CD4-positive, alpha-beta T cell (primary cell): ENCODE data around the gene LMTK3. TPM values are rescaled to one million over a fixed set of nuclear protein-coding genes. Genes with fewer than 3 reads are reported as not detected.

Experiments used
- ATAC-seq: fragments of 200-7000 bp; cut with Tn5 transposase; one replicate; pipeline ENCODE4 v1.10.0; 2022; ENCODE audit warnings: mild to moderate bottlenecking; ENCODE audit not compliant: poor library complexity
- CTCF ChIA-PET: fragments of 350-600 bp; sonication (Branson Sonifier 250); formaldehyde crosslinking; loops from one replicate; lab custom pipeline; 2021; ENCODE audit warnings: antibody characterized with exemption, inconsistent platforms; lab: Charles Lee
- POLR2A ChIA-PET: fragments of 350-600 bp; sonication (Branson Sonifier 250); formaldehyde crosslinking; loops from one replicate; lab custom pipeline; 2021; ENCODE audit warnings: antibody characterized with exemption, inconsistent platforms; lab: Charles Lee
- DNase-seq, 14 experiments: peaks; one replicate each; pipeline ENCODE4 v3.0.0-alpha.2; 2013 to 2020; ENCODE audit warnings: mixed read lengths in 2 of 14
- H3K27ac ChIP-seq, 2 donors: one replicate each; pipeline versions ENCODE4 v1.5.1 to v1.7.0; 2013; ENCODE audit warnings: low read length in 2 of 2, low read depth in 1 of 2, mild to moderate bottlenecking in 1 of 2
- H3K27me3 ChIP-seq, 2 experiments: 1 replicate in 1 of 2; 2 replicates in 1 of 2; pipeline versions ENCODE4 v1.6.1 to v1.7.0; 2013; ENCODE audit warnings: low read length in 2 of 2, control low read depth in 1 of 2, mild to moderate bottlenecking in 1 of 2, moderate library complexity in 1 of 2; ENCODE audit not compliant: insufficient read depth in 2 of 2, control insufficient read depth in 1 of 2
- H3K36me3 ChIP-seq: one replicate; pipeline ENCODE4 v1.6.1; 2013; ENCODE audit warnings: low read length, control low read depth; ENCODE audit not compliant: insufficient read depth
- H3K4me1 ChIP-seq: one replicate; pipeline ENCODE4 v1.6.1; 2013; ENCODE audit warnings: low read length, control low read depth; ENCODE audit not compliant: insufficient read depth
- H3K4me3 ChIP-seq: one replicate; pipeline ENCODE4 v1.5.1; 2013; ENCODE audit warnings: mild to moderate bottlenecking, low read length, moderate library complexity
- H3K9me3 ChIP-seq, 2 experiments: 1 replicate in 1 of 2; 2 replicates in 1 of 2; pipeline versions ENCODE4 v1.6.1 to v1.7.0; 2013; ENCODE audit warnings: low read length in 2 of 2, mild to moderate bottlenecking in 2 of 2, control low read depth in 1 of 2, moderate library complexity in 1 of 2; ENCODE audit not compliant: control insufficient read depth in 1 of 2, insufficient read depth in 1 of 2
- H3K27ac Mint-ChIP-seq: one replicate; pipeline ENCODE4 v1.8.0; 2020; ENCODE audit warnings: mixed read lengths
- H3K27me3 Mint-ChIP-seq: one replicate; pipeline ENCODE4 v1.8.0; 2021; ENCODE audit warnings: mixed read lengths
- H3K36me3 Mint-ChIP-seq: one replicate; pipeline ENCODE4 v1.8.0; 2021; ENCODE audit warnings: low read depth, mixed read lengths
- H3K4me1 Mint-ChIP-seq: one replicate; pipeline ENCODE4 v1.8.0; 2021; ENCODE audit warnings: low read depth, mixed read lengths
- H3K4me3 Mint-ChIP-seq: one replicate; pipeline ENCODE4 v1.8.0; 2020; ENCODE audit warnings: mild to moderate bottlenecking, mixed read lengths
- H3K9me3 Mint-ChIP-seq: one replicate; pipeline ENCODE4 v1.8.0; 2020; ENCODE audit warnings: mixed read lengths
- intact Hi-C, 2 experiments: fragments of 100-400 bp; cut with DNase I in 1 of 2; cut with micrococcal nuclease in 1 of 2; formaldehyde crosslinking; loops; one replicate each; pipeline versions ENCODE4 v1.15.1 to v1.9.0; 2023 to 2025; cut with DNase I, micrococcal nuclease
- total RNA-seq, 174 experiments: library from RNA in 2 of 174; stranded (reverse) in 2 of 174; gene quantifications; one replicate each; pipeline ENCODE4 v1.2.3 and lab custom pipeline; 2021 to 2026
- TF ChIP-seq, protein P1 (sequence below): fragments of 200-600 bp; IDR thresholded peaks from one replicate; pipeline ENCODE4 v1.8.0; 2022; ENCODE audit warnings: antibody characterized with exemption, mild to moderate bottlenecking

LMTK3 gene
- total RNA-seq, 2 experiments from 2014 or later = 15.6 to 18.9 TPM

DNA sequence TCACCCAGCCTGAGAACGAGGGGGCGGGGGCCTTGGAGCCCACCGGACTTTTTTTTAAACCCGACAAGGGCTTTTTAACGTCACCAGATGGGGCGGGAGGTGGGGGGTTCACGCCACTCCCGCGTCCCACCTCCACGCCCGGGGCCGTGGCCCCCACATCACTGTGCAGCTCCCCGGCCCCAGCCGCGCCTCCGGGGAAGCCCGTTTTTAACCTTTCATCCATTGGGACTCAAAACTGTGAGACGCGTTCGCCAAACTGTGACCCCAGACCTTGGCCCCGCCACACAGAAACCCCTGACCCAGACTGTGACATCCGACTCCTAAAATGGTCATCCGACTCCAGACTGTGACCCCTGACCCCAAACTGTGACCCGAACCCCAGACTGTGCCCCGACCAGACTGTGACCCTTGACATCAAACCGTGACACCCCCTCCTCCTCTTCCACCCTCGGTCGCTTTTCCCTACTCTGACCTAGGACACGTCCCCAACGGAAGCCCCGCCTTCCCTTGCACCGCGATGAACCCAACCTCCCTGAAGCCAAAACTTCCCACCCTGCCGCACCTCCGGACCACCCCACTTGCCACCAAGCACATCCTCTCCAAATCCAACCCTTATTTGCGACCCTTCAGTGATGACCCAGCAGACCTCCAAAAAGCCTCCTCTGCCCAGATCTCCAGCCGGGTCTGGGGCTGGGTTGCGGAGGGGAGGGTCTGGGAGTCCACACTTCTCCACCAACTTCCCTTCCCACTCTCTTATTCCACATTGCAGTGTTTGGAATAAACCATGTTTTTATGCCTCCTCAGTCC is 67.3 kb downstream of the LMTK3 start:
- Mint-ChIP-seq H3K36me3 (peaks cover 37% of the 10 kb centered on the region), H3K4me1 (peaks cover 25% of the 10 kb centered on the region), H3K9me3 (no peaks in the 10 kb centered on the region), H3K27me3 (peaks cover 32% of the 10 kb centered on the region), H3K4me3 (peak overlapping the region; percentile 93), H3K27ac (no peak overlapping the region)
- Histone ChIP-seq H3K36me3 (peaks cover 10% of the 10 kb centered on the region), H3K9me3 (no peaks in the 10 kb centered on the region), H3K4me3 (peak overlapping the region; percentile 85), H3K27me3 (peaks cover 16 to 25% of the 10 kb centered on the region in 2 experiments), H3K4me1 (peaks cover 31% of the 10 kb centered on the region), H3K27ac (no peak overlapping the region)
- ATAC-seq (no peak), DNase-seq (peak in 3 of 14 experiments; percentile 11 to 47 (median 20))
- POLR2A ChIA-PET = interaction anchor here (1.2 kb wide), 1 partner anchor 123 kb away, joined by 3 read pairs; no protein-coding TSS in a partner anchor
- CTCF ChIA-PET = interaction anchor here (0.8 to 1.5 kb wide), 4 partner anchors 50 to 93 kb away, joined by 3 to 8 read pairs (median 4); partner anchors contain the start of genes GRIN2D, KDELR1 and TMEM143
- intact Hi-C loops = loop anchor here (2.0 to 5.0 kb wide), 5 partner anchors 24 to 127 kb away; partner anchors contain the start of genes CYTH2 (in 1 of the 2), KDELR1 (in 1 of the 2) and TMEM143 (in 1 of the 2)
- TF ChIP-seq, protein P1, sequence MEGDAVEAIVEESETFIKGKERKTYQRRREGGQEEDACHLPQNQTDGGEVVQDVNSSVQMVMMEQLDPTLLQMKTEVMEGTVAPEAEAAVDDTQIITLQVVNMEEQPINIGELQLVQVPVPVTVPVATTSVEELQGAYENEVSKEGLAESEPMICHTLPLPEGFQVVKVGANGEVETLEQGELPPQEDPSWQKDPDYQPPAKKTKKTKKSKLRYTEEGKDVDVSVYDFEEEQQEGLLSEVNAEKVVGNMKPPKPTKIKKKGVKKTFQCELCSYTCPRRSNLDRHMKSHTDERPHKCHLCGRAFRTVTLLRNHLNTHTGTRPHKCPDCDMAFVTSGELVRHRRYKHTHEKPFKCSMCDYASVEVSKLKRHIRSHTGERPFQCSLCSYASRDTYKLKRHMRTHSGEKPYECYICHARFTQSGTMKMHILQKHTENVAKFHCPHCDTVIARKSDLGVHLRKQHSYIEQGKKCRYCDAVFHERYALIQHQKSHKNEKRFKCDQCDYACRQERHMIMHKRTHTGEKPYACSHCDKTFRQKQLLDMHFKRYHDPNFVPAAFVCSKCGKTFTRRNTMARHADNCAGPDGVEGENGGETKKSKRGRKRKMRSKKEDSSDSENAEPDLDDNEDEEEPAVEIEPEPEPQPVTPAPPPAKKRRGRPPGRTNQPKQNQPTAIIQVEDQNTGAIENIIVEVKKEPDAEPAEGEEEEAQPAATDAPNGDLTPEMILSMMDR = no peak

DNA sequence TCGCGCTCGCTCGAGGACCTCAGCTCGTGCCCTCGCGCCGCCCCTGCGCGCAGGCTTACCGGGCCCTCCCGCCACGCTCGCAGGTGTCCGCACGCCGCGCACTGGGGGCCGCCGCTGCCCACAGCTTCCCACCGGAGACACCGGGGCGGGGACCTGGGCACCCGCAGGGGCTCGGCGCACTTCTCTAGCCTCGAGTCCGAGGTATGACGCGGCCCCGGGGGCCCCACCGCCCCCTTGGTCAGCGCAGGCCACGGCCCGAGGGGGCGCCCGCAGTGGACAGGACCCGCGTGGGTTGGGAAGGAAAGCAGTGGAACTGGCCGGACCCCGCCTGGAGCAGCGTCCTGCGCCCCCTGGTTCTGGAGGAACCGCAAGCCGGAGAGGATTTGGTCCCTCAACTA is 67.9 kb downstream of the LMTK3 start:
- TF ChIP-seq, protein P1 = no peak
- Histone ChIP-seq H3K27ac (no peak overlapping the region), H3K9me3 (no peaks in the 10 kb centered on the region), H3K4me1 (peaks cover 31% of the 10 kb centered on the region), H3K4me3 (peak overlapping the region; percentile 85), H3K27me3 (peaks cover 18 to 25% of the 10 kb centered on the region in 2 experiments), H3K36me3 (peaks cover 6% of the 10 kb centered on the region)
- Mint-ChIP-seq H3K9me3 (no peaks in the 10 kb centered on the region), H3K36me3 (peaks cover 31% of the 10 kb centered on the region), H3K27me3 (peaks cover 34% of the 10 kb centered on the region), H3K4me1 (peaks cover 25% of the 10 kb centered on the region), H3K27ac (no peak overlapping the region), H3K4me3 (no peak overlapping the region)
- POLR2A ChIA-PET = interaction anchor here (1.0 kb wide), 1 partner anchor 52 kb away, joined by 3 read pairs; the partner anchor contains the start of gene KDELR1
- intact Hi-C loops = loop anchor here (2.0 to 5.0 kb wide), 5 partner anchors 25 to 126 kb away; partner anchors contain the start of genes CYTH2 (in 1 of the 2), KDELR1 (in 1 of the 2) and TMEM143 (in 1 of the 2)
- DNase-seq (peak in 2 of 14 experiments; percentile 35 to 47), ATAC-seq (no peak)
- CTCF ChIA-PET = no interaction called here

DNA sequence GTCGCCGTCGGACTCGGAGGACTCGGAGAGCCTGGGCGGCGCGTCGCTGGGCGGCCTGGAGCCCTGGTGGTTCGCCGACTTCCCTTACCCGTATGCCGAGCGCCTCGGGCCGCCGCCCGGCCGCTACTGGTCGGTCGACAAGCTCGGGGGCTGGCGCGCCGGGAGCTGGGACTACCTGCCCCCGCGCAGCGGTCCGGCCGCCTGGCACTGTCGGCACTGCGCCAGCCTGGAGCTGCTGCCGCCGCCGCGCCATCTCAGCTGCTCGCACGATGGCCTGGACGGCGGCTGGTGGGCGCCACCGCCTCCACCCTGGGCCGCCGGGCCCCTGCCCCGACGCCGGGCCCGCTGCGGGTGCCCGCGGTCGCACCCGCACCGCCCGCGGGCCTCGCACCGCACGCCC is 68.4 kb downstream of the LMTK3 start:
- H3K27ac Mint-ChIP-seq = no peak overlapping the region
- CTCF ChIA-PET = no interaction called here
- Histone ChIP-seq H3K27me3 (peaks cover 20 to 25% of the 10 kb centered on the region in 2 experiments), H3K4me3 (no peak overlapping the region), H3K9me3 (no peaks in the 10 kb centered on the region), H3K36me3 (peaks cover under 1% of the 10 kb centered on the region), H3K27ac (no peak overlapping the region), H3K4me1 (peaks cover 31% of the 10 kb centered on the region)
- no peaks in the 10 kb centered on the region for H3K9me3 Mint-ChIP-seq
- no peak overlapping the region for H3K4me3 Mint-ChIP-seq
- ATAC-seq = no peak
- intact Hi-C loops = loop anchor here in 1 of 2 experiments (5.0 kb wide), 1 partner anchor 126 kb away; no protein-coding TSS in a partner anchor
- peak in 4 of 14 experiments; percentile 13 to 55 (median 29) for DNase-seq
- TF ChIP-seq, protein P1 = no peak
- peaks cover 25% of the 10 kb centered on the region for H3K4me1 Mint-ChIP-seq
- peaks cover 34% of the 10 kb centered on the region for H3K27me3 Mint-ChIP-seq
- POLR2A ChIA-PET = interaction anchor here (1.0 kb wide), 1 partner anchor 52 kb away, joined by 3 read pairs; the partner anchor contains the start of gene KDELR1
- peaks cover 26% of the 10 kb centered on the region for H3K36me3 Mint-ChIP-seq
